ENCODE data around the gene NOTUM. TPM values are rescaled to one million over a fixed set of nuclear protein-coding genes. Genes with fewer than 3 reads are reported as not detected.

The NOTUM gene
- total and polyA plus RNA-seq, 2 experiments from 2014 or later, result 0.29 to 1.6 TPM

GRCh38 chr17:81931189-81931556 is 29.8 kb downstream of the NOTUM start:
- H3K27me3 Mint-ChIP-seq (ENCODE audit: insufficient read depth, low read depth, poor library complexity), result peaks cover 28% of the 10 kb centered on the region
- no peak overlapping the region for H3K4me3 ChIP-seq
- H3K4me3 Mint-ChIP-seq, result no peak overlapping the region
- H3K79me2 ChIP-seq (replicated peaks; ENCODE audit: insufficient read depth), result peaks cover 14% of the 10 kb centered on the region
- ATAC-seq (no peak), DNase-seq (ENCODE audit: low spot score) (peak; percentile 54)
- peaks cover 1% of the 10 kb centered on the region; the same call in 1 of the 2 replicates for H3K4me1 ChIP-seq (ENCODE audit: insufficient read depth)
- H3K27ac ChIP-seq (ENCODE audit: low read depth), result no peak overlapping the region
- H4K20me1 ChIP-seq (replicated peaks; ENCODE audit: insufficient read depth), result no peaks in the 10 kb centered on the region; the same call in 1 of the 2 replicates
- no peak overlapping the region for H3K4me2 ChIP-seq
- H3K27ac Mint-ChIP-seq, result no peak overlapping the region
- H3K9me3 Mint-ChIP-seq, result no peaks in the 10 kb centered on the region
- no peak for TF ChIP-seq EZH2phosphoT487 (IDR thresholded peaks at IDR 0.05; ENCODE audit: unreplicated experiment)
- no peak for TF ChIP-seq NANOG (IDR thresholded peaks at IDR 0.05; ENCODE audit: borderline replicate concordance)
- no peak for TF ChIP-seq CTCF (conservative IDR thresholded peaks at IDR 0.05; ENCODE audit: low read depth in 2 of 2)
- TF ChIP-seq JUNB (IDR thresholded peaks at IDR 0.05; ENCODE audit: unreplicated experiment), result no peak
- TF ChIP-seq ETS1 (IDR thresholded peaks at IDR 0.05), result no peak
- TF ChIP-seq ZNF114 (CRISPR knock-in tag; IDR thresholded peaks at IDR 0.05), result no peak
- TF ChIP-seq ZNF331 (CRISPR knock-in tag; IDR thresholded peaks at IDR 0.05; ENCODE audit: low read depth), result no peak
- TF ChIP-seq POLR2AphosphoS5 (IDR thresholded peaks at IDR 0.05; ENCODE audit: low read depth), result no peak
- no peak for TF ChIP-seq STAT1 (IDR thresholded peaks at IDR 0.05; ENCODE audit: unreplicated experiment)
- TF ChIP-seq REST (IDR thresholded peaks at IDR 0.05; ENCODE audit: unreplicated experiment), result no peak
- H3K4me1 Mint-ChIP-seq, result peaks cover 11% of the 10 kb centered on the region
- peaks cover 33% of the 10 kb centered on the region for H3K36me3 Mint-ChIP-seq (ENCODE audit: low read depth)
- no peaks in the 10 kb centered on the region for H3K36me3 ChIP-seq (ENCODE audit: insufficient read depth)
- no peak overlapping the region for H2AFZ ChIP-seq
- H3F3A ChIP-seq (replicated peaks; ENCODE audit: low read depth), result peaks cover 12% of the 10 kb centered on the region
- peaks cover 10% of the 10 kb centered on the region; the same call in 1 of the 2 replicates for H3K27me3 ChIP-seq (ENCODE audit: insufficient read depth)
- no peaks in the 10 kb centered on the region for H3K9me2 ChIP-seq (ENCODE audit: insufficient read depth)

All from GM23338 (cell line).